HG03064 (cell line): Measurements from ENCODE around the gene VAPA.

Experiments used
- ATAC-seq: cut with Tn5 transposase; IDR thresholded peaks from one replicate; pipeline ENCODE4 v1.9.1; 2021; ENCODE audit warnings: low read depth; ENCODE audit not compliant: unreplicated experiment

Gene VAPA

DNA sequence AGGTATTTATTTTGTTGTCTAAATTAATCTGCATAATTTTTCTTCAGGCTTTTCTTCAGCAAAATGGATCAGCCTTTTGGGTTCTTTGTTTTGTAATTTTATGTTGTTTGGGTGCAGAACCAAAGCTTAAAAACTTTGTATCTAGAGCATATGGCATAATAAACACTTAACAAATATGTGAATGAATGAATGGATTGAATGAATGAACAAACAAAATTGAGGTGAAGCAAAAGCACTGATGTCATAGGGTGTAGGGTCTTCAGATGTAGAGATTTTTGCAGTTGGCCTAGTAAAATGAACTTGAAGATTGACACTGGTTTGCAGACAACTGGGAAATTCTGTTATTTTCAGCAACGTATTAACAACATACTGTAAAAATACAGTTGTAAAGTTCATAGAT lies 17.3 kb downstream of the VAPA start:
- ATAC-seq: no peak

DNA sequence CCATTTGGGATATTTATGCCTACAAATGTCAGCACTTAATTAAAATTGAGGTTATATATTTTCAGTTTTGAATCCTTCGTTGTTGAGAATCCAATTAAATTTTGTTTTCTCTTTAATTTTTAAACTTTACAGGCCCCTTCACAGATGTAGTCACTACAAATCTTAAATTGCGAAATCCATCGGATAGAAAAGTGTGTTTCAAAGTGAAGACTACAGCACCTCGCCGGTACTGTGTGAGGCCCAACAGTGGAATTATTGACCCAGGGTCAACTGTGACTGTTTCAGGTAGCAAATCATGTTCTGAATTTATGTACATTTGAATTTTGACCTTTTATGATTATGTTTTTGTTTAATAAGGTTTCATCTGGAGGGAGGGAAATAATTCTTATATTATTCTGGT lies 17.9 kb downstream of the VAPA start:
- no peak for ATAC-seq

DNA sequence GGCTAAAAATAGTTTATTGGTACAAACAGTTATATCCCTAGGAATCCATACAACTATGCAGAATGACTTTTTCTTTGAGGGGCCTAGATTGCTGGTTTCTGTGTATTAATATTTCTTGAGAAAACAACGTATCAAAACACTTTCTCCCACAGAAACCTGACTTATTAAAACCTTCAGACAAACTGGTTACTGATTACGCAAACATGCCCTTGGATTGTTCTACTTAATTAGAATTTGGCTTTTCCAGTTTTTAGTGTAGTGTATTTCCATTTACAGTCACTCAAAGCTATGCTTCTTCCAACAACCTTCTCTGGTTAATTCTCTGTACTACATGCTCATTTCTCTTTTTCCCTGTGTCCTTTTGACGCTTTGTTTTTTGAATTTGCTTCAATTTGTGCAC lies 20.0 kb downstream of the VAPA start:
- ATAC-seq: no peak

DNA sequence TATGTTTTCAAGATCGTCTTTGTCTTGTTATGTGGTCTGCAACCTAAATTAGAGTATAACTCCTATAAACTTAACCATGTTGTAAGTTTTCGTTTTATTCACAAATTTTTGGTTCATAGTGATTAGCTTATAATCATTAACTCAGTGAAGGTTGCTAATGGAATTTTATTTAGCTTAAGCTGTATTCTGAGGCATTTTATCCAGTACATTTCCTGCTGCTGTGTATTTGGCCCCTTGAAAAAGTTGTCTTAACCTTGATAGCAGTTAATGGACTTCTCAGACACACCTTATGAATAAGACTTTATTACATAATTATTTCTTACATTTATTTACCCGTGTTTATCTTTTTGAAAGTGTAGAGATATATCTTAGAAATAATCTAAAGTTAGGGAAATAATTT lies 20.5 kb downstream of the VAPA start:
- no peak for ATAC-seq

DNA sequence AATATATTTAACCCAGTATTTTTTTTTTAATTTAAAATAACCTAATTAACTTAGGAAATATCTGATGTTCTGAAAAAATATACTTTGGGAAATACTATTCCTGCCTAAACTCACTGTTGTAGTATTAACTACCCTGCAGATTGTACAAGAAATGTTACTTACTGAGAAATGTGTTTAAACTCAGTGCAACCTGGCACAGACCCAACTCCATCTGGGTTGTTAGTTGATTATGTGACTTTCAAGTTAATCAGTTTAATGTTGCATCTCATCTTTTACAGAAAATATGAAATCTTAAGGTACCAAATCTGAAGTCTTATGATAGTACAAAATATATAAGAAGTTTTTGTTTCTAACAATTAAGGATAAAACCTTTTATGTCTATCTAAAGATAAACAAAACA lies 27.3 kb downstream of the VAPA start:
- no peak for ATAC-seq

DNA sequence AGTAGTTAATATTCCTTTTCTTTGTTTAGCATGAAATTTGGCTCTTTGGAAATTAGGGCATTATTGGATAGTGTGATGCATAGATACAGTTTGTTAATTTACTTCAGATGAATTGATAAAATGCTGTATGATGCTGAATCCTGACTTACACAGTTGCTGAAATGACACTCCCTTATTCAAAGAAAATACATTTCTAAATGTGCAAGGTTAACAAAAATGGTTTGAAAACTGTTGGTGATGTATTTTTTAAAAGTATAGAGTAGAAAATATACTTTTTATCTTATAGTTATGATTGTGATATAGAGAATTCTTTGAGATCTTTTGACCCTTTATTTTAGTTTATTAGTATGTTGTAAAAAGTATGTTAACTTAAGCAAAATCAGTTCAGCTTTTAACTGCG lies 27.8 kb downstream of the VAPA start:
- no peak for ATAC-seq

DNA sequence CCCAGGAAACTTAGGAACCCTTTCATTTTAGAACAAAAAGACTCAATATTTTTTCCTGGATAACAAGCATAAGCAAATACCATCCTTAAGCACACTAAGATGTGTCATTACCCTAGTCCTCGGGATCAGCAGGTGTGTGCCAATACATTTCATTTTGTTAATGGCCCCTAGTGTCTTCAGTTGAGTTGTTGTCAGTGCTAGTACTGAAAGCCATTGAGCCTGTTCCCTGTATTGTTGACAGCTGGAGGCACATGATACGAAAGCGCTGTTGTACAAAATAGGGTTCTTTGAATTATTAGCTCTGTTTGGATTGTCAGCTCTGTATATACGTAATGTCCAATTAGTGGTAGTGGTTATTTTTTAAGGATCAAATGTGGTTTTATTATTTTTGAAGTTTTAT lies 29.5 kb downstream of the VAPA start:
- no peak for ATAC-seq

DNA sequence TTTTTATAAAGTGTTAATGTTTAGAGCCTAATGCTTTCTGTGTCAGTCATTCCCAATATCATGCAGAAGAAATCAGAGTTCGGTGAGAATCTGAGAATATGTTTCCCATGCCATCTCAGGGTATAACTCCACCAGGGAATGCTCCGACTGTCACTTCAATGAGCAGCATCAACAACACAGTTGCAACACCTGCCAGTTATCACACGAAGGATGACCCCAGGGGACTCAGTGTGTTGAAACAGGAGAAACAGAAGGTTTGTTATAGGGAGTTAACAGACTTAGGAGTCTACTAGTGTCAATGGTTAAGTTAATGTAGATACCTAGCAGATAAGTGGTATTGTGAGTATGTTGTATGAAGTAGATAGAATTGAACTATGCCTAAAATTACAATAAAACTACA lies 31.0 kb downstream of the VAPA start:
- ATAC-seq: no peak

DNA sequence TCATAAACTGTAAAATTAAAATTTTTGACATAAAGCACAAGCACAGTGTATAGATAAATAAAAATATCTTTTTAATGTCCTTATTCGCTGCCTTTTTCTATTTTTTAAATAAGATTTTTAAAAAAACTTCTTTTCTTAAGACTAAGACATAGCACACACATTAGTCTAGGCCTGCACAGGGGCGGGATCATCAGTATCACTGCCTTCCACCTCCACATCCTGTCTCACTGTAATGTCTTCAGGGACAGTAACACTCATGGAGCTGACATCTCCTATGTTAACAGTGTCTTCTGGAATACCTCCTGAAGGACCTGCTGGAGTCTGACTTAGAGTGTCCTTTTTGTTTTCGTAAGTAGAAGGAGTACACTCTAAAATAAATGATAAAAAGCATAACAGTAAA lies 33.0 kb downstream of the VAPA start:
- no peak for ATAC-seq

DNA sequence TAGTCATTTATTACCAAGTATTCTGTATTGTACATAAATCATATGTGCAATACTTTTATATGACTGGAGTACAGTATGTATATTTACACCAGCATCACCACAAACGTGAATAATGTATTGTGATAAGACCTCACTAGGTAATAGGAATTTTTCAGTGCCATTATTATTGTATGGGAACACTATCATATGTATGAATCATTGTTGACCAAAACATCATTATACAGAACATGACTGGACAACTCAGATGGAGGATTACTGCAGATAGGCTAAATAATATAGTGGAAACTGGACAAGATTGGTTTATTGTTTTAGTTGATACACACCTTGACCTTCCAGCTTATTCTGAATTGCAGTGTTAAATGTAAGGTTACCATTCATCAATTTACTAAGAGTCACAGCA lies 33.4 kb downstream of the VAPA start:
- no peak for ATAC-seq

DNA sequence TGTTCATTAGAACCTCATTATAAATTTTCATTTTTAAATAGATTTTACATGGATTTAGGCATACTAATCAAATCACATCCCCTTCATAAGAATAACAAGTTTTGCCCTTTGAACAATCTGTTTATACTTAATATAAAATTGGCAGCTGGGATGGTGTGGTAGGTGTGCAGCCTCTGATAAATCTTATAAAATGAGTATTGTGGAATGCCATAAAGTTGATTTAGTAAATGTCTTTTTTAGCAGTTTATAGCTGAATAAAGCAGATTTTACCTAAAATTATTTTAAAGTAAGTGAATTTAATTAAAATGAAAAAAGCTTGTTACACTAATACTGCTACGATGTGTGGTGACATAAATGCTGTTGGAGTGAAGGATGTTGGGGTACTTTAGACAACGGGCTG lies 35.5 kb downstream of the VAPA start:
- no peak for ATAC-seq

DNA sequence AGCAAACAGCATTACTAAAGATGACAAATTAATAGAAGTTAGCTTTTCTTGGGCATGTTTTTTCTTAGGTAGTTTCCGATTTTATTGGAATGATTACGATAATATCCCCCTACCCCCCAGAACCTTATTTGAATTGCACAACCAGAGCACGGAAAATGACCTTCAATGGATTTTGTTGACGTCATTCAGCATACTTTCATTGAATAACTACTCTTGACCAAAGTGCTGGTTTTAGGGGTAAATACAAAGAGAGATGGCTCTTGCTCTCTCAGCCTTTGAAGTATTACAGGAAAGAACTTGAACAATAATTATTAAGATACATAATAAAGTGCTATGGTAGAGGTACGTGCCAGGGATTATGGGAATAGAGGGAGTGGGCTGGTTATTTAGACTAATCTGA lies 36.0 kb downstream of the VAPA start:
- ATAC-seq: no peak

DNA sequence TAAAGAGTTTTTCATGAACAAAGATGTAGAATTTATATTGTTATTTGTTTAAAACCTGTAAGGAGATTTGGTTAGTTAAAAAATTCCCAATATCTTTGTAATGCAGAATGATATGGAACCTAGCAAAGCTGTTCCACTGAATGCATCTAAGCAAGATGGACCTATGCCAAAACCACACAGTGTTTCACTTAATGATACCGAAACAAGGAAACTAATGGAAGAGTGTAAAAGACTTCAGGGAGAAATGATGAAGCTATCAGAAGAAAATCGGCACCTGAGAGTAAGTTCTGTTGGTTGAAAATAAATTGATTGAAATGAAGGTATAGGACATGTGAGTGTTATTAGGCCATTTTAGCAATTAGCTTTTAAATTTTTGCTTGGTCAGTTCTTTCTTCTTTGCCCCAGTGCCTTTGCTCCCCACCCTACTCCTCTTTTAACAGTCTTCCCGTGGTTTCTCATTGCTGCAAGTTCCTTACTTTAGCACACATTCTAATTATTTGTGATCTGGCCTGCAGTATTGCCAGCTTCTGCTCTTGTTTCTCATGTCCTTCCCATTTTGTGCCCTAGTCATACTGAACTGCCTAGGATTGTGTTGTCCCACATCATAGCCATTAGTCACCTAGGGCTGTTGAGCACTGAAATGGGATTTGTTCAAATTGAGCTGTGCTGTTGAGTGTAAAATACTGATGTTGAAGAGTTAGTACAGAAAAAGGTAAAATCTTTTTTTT lies 36.6 kb downstream of the VAPA start:
- no peak for ATAC-seq

DNA sequence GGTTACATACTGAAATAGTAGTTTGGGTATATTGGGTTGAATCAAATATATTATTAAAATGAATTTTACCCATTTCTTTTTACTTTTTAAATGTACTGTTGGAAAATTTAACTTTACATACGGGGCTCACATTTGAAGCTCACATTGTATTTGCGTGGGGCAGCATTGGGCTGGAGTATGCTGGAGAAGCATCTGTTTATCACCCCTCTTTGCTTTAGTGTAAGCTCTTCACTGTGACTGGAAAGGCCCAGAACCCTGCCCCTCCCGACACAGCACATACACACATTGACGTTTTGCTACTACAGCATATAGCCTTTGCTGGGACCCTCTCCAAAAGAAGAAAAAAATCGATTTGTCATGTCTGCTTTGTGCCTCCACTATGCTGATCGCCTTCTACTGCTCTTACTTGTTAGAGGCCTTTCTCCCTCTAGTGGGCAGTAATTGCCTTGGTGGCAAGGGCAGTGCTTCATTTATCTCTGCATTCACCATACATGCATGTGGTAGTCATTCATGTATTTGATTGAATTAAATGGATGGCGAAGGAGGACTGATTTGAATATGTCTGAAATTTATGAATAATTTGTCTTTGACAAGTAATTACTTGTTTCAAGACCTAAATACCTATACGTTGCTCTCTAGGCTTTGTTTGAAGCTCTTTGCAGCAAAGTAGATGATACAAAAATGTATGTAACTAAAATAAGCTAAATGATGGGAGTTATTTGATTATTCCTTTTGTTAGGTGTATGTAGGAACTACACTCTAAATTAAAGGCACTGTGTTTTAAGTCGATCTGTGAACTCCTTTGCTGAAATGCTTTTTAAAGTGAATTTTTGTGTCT lies 37.4 kb downstream of the VAPA start:
- ATAC-seq: no peak

DNA sequence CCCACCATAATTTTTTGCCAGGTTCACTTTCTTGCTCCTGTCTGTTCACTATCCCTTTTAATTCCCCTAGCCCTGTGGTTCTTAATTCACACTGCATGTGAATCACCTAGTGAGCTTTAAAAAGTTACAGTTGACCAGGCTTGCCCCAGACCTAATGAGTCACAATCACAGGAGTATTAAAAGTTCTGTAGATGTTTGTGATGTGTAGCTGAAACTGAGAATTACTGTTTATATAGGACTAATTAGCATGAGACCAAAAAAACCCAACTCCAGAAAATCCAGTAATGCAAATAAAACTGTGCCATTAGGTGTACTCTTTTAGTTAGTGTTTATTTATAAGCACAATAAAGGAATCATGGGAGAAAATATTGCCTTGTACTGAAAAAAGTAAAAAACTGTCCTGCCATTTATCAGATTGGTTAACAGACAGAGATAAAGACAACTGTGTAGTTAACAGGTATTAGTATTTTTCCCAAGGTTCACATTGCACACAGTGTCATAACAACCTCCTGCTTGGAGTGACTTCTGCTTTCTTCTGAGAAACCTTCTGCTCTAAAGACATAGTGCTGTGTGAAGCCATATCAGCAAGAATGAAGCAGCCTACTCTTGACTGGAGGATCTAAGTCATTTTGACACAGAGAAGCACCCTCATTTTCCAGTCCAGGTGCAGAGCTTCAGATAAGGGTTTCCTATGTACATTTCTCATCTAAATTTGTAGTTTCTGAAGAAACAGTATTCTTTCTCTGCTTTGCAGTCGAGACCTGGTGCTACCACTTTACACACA lies 39.0 kb downstream of the VAPA start:
- no peak for ATAC-seq

DNA sequence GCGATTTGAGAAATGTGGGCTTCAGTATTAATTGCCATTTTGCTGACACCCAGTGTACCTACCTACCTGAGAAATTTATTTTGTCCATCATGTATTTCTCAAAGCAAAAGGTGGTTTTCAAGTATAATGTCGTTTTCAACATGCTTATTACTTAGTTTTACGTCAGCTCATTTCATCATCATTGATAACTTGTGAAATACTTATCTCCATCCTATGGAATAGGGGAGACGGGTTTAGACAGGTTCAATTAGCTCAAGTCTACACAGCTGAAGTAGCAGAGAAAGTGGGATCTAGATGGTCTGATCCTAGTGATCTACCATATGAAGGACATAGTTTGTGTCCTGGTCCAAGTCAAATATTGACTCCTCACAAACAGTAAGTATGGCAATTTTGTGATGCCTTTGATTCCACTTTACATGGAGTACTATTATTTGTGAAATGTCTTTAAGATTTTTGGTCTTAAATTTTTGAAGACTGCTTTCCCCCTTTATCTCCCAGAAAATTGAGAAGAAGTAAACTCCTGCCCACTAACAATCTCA lies 45.1 kb downstream of the VAPA start:
- no peak for ATAC-seq

DNA sequence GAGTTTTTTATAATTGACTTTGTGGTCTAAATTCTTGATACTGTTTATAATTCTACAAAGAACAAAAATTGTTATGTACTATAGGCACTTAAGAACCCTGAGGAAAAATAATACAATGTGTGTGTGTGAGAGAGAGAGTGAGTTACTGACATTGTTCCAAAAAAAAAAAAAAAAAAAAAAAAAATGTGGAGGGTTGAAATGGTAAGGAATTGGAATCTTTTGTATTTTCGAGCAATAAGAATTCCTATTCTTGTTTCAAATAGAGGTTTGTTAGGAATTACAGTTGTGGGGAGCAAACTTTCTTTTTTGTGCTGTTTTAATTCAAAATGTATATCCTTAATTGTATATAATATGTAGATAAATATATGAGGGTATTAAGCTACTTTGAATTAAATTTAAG lies 45.7 kb downstream of the VAPA start:
- ATAC-seq: no peak

DNA sequence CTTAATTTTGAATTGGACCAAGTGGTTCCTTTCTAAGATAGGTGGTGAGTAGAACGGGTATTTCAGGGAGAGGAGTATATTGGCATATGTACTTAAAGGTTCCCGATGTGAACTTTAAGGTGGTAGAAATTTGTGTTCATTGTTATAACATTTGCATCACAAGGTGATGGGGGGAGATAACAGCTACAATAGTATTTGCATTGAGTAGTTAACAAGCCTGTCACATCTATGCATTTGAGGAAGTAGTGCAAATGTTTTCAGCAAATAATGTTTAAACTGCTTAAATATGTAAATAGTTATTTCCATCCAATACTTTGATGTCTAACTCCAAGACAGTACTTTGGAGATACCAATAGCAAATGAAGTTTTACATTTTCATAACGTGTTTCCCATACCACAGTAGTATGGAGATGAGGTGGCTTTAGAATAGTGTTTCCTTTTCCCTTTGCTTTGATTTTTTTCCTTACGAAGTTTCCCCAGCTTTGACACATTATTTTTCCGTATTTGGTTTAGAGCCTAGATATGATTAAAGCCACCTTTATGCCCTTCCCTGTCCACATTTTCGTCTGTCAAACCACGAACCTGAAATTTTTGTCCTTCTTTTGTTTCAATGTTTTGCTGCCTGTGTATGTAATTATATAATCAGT lies 46.6 kb downstream of the VAPA start:
- ATAC-seq: no peak

DNA sequence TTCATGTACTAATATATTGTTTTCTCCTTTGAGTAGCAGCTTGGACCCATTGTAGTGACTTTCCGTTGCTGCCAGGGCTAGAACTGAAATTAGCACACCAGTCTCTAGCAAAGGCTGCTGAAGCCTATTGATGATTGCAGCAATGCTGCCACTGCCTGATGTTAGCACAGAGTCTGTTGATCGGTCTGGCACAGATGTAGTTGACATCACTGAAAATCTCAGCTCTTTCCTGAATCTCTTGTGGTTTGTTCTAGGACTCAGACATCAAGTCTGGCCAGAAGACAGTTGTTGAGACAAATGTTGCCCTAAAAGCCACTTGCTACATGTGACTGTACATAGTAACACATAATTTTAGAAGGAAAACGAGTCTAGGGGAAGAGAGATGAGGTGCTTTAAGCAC lies 47.2 kb downstream of the VAPA start:
- ATAC-seq: no peak

DNA sequence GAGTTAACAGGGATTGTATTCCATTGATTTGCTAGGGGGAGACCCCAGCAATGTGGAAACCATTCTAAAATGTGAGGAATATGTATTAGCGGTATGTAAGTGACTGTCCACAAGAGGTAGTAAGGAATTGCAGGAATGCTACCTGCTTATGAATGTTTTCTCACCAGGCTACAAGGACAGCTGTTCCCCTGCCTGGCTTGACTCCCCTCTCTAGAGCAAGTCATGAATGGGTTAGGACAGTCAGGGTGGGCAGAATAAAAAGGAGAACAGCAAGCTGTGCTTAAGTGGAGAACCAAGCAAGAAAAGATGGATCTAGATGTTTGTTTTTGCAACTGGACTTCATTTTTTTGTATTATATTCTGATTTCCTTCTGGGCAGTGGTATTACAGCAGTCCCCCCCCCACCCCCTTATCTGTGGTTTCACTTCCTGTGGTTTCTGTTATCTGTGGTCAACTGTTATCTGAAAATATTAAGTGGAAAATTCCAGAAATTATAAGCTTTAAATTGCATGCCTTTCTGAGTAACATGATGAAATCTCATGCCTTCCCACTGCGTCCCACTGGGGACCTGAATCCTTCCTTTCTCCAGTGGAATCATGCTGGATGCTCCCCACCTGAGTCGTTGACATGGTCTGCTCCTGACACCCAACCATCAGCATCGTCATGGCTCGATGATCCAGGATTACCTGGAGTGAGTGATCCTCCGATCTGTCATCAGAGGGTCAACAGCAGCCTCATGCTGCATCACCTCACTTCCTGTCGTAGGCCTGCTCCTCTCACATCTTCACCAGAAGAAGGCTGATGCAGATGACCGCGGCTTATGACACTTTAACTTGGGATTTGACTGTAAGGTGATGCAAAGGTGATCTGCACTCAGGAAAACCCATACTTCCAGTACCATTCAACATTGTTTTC lies 52.2 kb downstream of the VAPA start:
- ATAC-seq: no peak
